K562 (cell line): ENCODE data around the gene GABPB2. TPM values are rescaled to one million over a fixed set of nuclear protein-coding genes. Genes with fewer than 3 reads are reported as not detected.

Experiments used
- ATAC-seq: fragments of 200-7000 bp; cut with Tn5 transposase; 3 replicates; pipeline ENCODE4 v1.9.1; 2020; ENCODE audit warnings: moderate library complexity
- BruUV-seq: library from RNA; stranded (reverse); fragments of 400-500 nt; replicated peaks from 2 replicates; lab custom pipeline; 2021; lab: Mats Ljungman, UMichigan
- CTCF ChIA-PET: fragments of 300-600 bp; formaldehyde crosslinking; extraction: SDS; loops from one replicate; lab custom pipeline; 2021; ENCODE audit warnings: low intra/inter-chr PET ratio; lab: Yijun Ruan, JAX
- POLR2A ChIA-PET: fragments of 300-600, 350-650 bp; sonication (Branson Sonifier 250); formaldehyde crosslinking; extraction: SDS; loops from one replicate; lab custom pipeline; 2021; ENCODE audit warnings: antibody characterized with exemption, inconsistent platforms; lab: Yijun Ruan, JAX
- DNase-seq, 4 experiments: peaks; one replicate each; pipeline versions ENCODE4 v3.0.0 to v3.0.0-alpha.2; 2011 to 2018; ENCODE audit warnings: low spot score in 3 of 4, mixed read lengths in 3 of 4; ENCODE audit errors: extremely low read depth in 1 of 4
- FAIRE-seq: peaks from 2 replicates; lab custom pipeline; 2011; peaks lifted over from hg19 to GRCh38; lab: Jason Lieb, UNC
- H2AFZ ChIP-seq: 2 replicates; pipeline ENCODE4 v1.6.0; 2011; ENCODE audit warnings: low read depth, low read length, control low read depth, inconsistent platforms
- H3K27ac ChIP-seq: fragments of 200-600 bp; 3 replicates; pipeline ENCODE4 v1.8.0; 2011; ENCODE audit warnings: low read depth, mild to moderate bottlenecking, control low read depth, inconsistent platforms, low read length, moderate library complexity, mixed read lengths; ENCODE audit errors: extremely low read depth
- H3K27me3 ChIP-seq, 2 experiments: fragments of 300-600 bp in 1 of 2; 2 replicates in 1 of 2; 3 replicates in 1 of 2; pipeline versions ENCODE4 v1.6.0 to v1.8.0; 2011; ENCODE audit warnings: inconsistent platforms in 2 of 2, low read length in 2 of 2, mild to moderate bottlenecking in 1 of 2, mixed read lengths in 1 of 2, moderate library complexity in 1 of 2; ENCODE audit not compliant: control insufficient read depth in 2 of 2, insufficient read depth in 2 of 2
- H3K36me3 ChIP-seq: fragments of 300-600 bp; 3 replicates; pipeline ENCODE4 v1.8.0; 2011; ENCODE audit warnings: mild to moderate bottlenecking, low read length, inconsistent platforms; ENCODE audit not compliant: control insufficient read depth, insufficient read depth
- H3K4me1 ChIP-seq, 2 experiments: fragments of 200-600 bp in 1 of 2; replicated peaks in 1 of 2; 2 replicates in 1 of 2; 3 replicates in 1 of 2; pipeline versions ENCODE4 v1.5.1 to v1.8.0; 2011; ENCODE audit warnings: inconsistent platforms in 2 of 2, low read length in 2 of 2, mild to moderate bottlenecking in 1 of 2, mixed read lengths in 1 of 2, moderate library complexity in 1 of 2; ENCODE audit not compliant: control insufficient read depth in 2 of 2, insufficient read depth in 2 of 2
- H3K4me2 ChIP-seq: 2 replicates; pipeline ENCODE4 v1.6.1; 2011; ENCODE audit warnings: low read length, control low read depth, inconsistent platforms, mixed read lengths; ENCODE audit not compliant: insufficient read depth
- H3K4me3 ChIP-seq: fragments of 200-600 bp; sonication (generic), shearing (Covaris generic); 2 replicates; pipeline ENCODE4 v1.5.1; 2016; ENCODE audit warnings: control low read depth, inconsistent platforms
- H3K79me2 ChIP-seq: fragments of 200-600 bp; 3 replicates; pipeline ENCODE4 v1.8.0; 2011; ENCODE audit warnings: low read length, inconsistent platforms; ENCODE audit not compliant: control insufficient read depth, insufficient read depth
- H3K9ac ChIP-seq, 2 experiments: 2 replicates each; pipeline versions ENCODE4 v1.6.0 to v1.6.1; 2011; ENCODE audit warnings: low read depth in 2 of 2, low read length in 2 of 2, control low read depth in 1 of 2, inconsistent platforms in 1 of 2, mild to moderate bottlenecking in 1 of 2, mixed read lengths in 1 of 2; ENCODE audit not compliant: insufficient read depth in 1 of 2
- H3K9me1 ChIP-seq: one replicate; pipeline ENCODE4 v1.6.0; 2011; ENCODE audit warnings: inconsistent platforms, mild to moderate bottlenecking, low read length, moderate library complexity; ENCODE audit not compliant: control insufficient read depth, insufficient read depth
- H3K9me3 ChIP-seq: replicated peaks from 2 replicates; pipeline ENCODE4 v1.5.1; 2011; ENCODE audit warnings: low read depth, low read length, inconsistent platforms; ENCODE audit not compliant: control insufficient read depth, insufficient read depth
- H4K20me1 ChIP-seq: replicated peaks from 2 replicates; pipeline ENCODE4 v1.6.1; 2011; ENCODE audit warnings: low read length, inconsistent platforms, mixed read lengths; ENCODE audit not compliant: control insufficient read depth, insufficient read depth
- ATF7 ChIP-seq: fragments of 450-650 bp; IDR thresholded peaks from 2 replicates; pipeline ENCODE4 v1.7.1; 2014; ENCODE audit warnings: mild to moderate bottlenecking, moderate library complexity
- HNRNPK ChIP-seq: fragments of 200-400 bp; formaldehyde crosslinking; IDR thresholded peaks from one replicate; pipeline ENCODE4 v1.6.1; 2018; ENCODE audit warnings: mild to moderate bottlenecking, low read depth, low read length; ENCODE audit not compliant: poor library complexity, severe bottlenecking
- MBD1 ChIP-seq: fragments of 250-450 bp; sonication (Bioruptor Pico); IDR thresholded peaks from 2 replicates; pipeline ENCODE4 v1.8.0; 2022; ENCODE audit warnings: inconsistent platforms
- TGIF2 ChIP-seq: sonication (generic); formaldehyde crosslinking; IDR thresholded peaks from 2 replicates; pipeline ENCODE4 v1.8.1; 2022; ENCODE audit warnings: mild to moderate bottlenecking, missing genetic modification reagents, moderate library complexity
- ZBTB34 ChIP-seq: fragments of 250-450 bp; sonication (Bioruptor Pico); IDR thresholded peaks from 2 replicates; pipeline ENCODE4 v1.8.0; 2021; ENCODE audit warnings: mild to moderate bottlenecking, moderate library complexity
- ZNF24 ChIP-seq: fragments of 450-650 bp; IDR thresholded peaks from 2 replicates; pipeline ENCODE4 v1.6.1; 2016
- WGBS: fragments of 100-300 bp; shearing (Covaris generic); methylation state at CpG from one replicate; pipeline ENCODE4 v1.1.6; 2016; ENCODE audit warnings: low coverage, mixed read lengths; ENCODE audit not compliant: insufficient coverage; ENCODE audit errors: missing lambda C conversion rate; 5-methylcytosine and 5-hydroxymethylcytosine counted together
- in situ Hi-C: fragments of 300-500 bp; cut with MboI; formaldehyde crosslinking; loops from 4 replicates; pipeline ENCODE4 v1.15.0; 2018; ENCODE audit warnings: inconsistent platforms, mixed read lengths
- intact Hi-C: fragments of 100-400 bp; cut with micrococcal nuclease; formaldehyde crosslinking; loops from 2 replicates; pipeline ENCODE4 v1.14.2; 2022
- polyA plus RNA-seq, 8 experiments: library from polyadenylated mRNA; depleted of rRNA in 4 of 8; stranded (reverse) in 5 of 8; unstranded in 3 of 8; fragments of >200 nt; fragmentation: Nextera tagmentation in 2 of 8; fragmentation: Illumina TruSeq in 1 of 8; extraction: Ambion mirVana in 2 of 8; extraction: Trizol in 1 of 8; gene quantifications; 2 replicates each; pipeline versions ENCODE4 v1.2.1 to v1.2.3, GENCODE V29; 2011 to 2014; ENCODE audit warnings: inconsistent platforms in 1 of 8, missing spikeins in 1 of 8
- total RNA-seq, 7 experiments: library from RNA; depleted of rRNA in 6 of 7; stranded (reverse); fragments of >200 nt in 6 of 7; fragmentation: Illumina TruSeq in 2 of 7; extraction: Trizol in 2 of 7; gene quantifications; 2 replicates each; pipeline versions ENCODE4 v1.2.1 to v1.2.3, GENCODE V29; 2011 to 2021; ENCODE audit warnings: low replicate concordance in 1 of 7

GABPB2 gene
- total and polyA plus RNA-seq, 9 of the 15 experiments (the other 6 are each of a cell fraction or from before 2014, with no cell fraction given): 2.2 to 13.3 (median 6.1) TPM

GRCh38 chr1:151167116-151167515 lies 96.6 kb downstream of the GABPB2 start:
- FAIRE-seq: no peak
- 0 out of 2 replicates have a peak overlapping the region, but pooled peaks have one; percentile 94 for H2AFZ ChIP-seq
- no TSS peak for BruUV-seq

More at GRCh38 chr1:151167116-151167515, 96.6 kb downstream of the GABPB2 start:
- no peaks in the 10 kb centered on the region for H3K9me1 ChIP-seq
- DNase-seq (no peak), ATAC-seq (no peak)
- intact Hi-C loops (no loop called here), in situ Hi-C loops (no loop called here)
- H3K9me3 ChIP-seq: no peaks in the 10 kb centered on the region
- H3K79me2 ChIP-seq: peaks cover 31% of the 10 kb centered on the region
- H3K36me3 ChIP-seq: peaks cover 28% of the 10 kb centered on the region; the same call in 2 of the 3 replicates
- peak overlapping the region; percentile 96 for H3K4me2 ChIP-seq
- H4K20me1 ChIP-seq: no peaks in the 10 kb centered on the region
- no peaks in the 10 kb centered on the region for H3K27me3 ChIP-seq
- TF ChIP-seq ZNF24 (no peak), TGIF2 (CRISPR knock-in tag) (no peak), ATF7 (no peak), ZBTB34 (CRISPR knock-in tag) (no peak), MBD1 (no peak), HNRNPK (no peak)
- peak overlapping the region; percentile 87 to 92; a peak in 2 of 4 replicates for H3K9ac ChIP-seq
- ChIA-PET CTCF (no interaction called here), POLR2A (interaction anchor here (1.2 to 1.7 kb wide), 2 partner anchors 9 to 23 kb away, joined by 3 to 5 read pairs; partner anchors contain the start of genes TMOD4 and VPS72)
- H3K27ac ChIP-seq: no peak overlapping the region; the same call in 2 of the 3 replicates
- WGBS: 35% methylated on average over 6 of the region's 6 CpGs
- peaks cover 10 to 16% of the 10 kb centered on the region in 2 experiments; a peak in 4 of 5 replicates for H3K4me1 ChIP-seq
- H3K4me3 ChIP-seq: peak overlapping the region; percentile 64
